Thoracic aorta (tissue), 2 donors: ENCODE data around the gene SSBP3. TPM values are rescaled to one million over a fixed set of nuclear protein-coding genes. Genes with fewer than 3 reads are reported as not detected.

ENCODE experiments used
- ATAC-seq: fragments of 150-250 bp; one replicate; pipeline ENCODE4 v1.8.0; 2017; ENCODE audit warnings: low read depth; ENCODE audit not compliant: insufficient number of reproducible peaks, low FRiP score
- DNase-seq: peaks from one replicate; pipeline ENCODE4 v3.0.0-alpha.2; 2020; ENCODE audit warnings: low spot score
- H3K27ac ChIP-seq, 2 donors: fragments of 200-600 bp; sonication (generic); 1 replicate in 1 of 2; 2 replicates in 1 of 2; pipeline ENCODE4 v1.5.1; 2016; ENCODE audit warnings: mild to moderate bottlenecking in 2 of 2, moderate library complexity in 2 of 2
- H3K27me3 ChIP-seq: fragments of 200-600 bp; sonication (generic); replicated peaks from 2 replicates; pipeline ENCODE4 v1.6.0; 2016; ENCODE audit warnings: mild to moderate bottlenecking; ENCODE audit not compliant: insufficient read depth
- H3K36me3 ChIP-seq: fragments of 200-600 bp; sonication (generic); one replicate; pipeline ENCODE4 v1.5.1; 2016
- H3K4me1 ChIP-seq, 2 donors: fragments of 200-600 bp; sonication (generic); 1 replicate in 1 of 2; 2 replicates in 1 of 2; pipeline versions ENCODE4 v1.5.1 to v1.6.0; 2016; ENCODE audit warnings: low read depth in 2 of 2, mild to moderate bottlenecking in 1 of 2; ENCODE audit not compliant: control insufficient read depth in 1 of 2
- H3K4me3 ChIP-seq: fragments of 200-600 bp; sonication (generic); 2 replicates; pipeline ENCODE4 v1.5.1; 2016; ENCODE audit warnings: mild to moderate bottlenecking
- H3K9me3 ChIP-seq: fragments of 200-600 bp; sonication (generic); 2 replicates; pipeline ENCODE4 v1.5.1; 2016
- total RNA-seq, 2 donors: library from RNA; depleted of rRNA; stranded (reverse); fragments of >200 nt; gene quantifications; one replicate each; pipeline versions ENCODE4 v1.1.0 to v1.2.3, GENCODE V29; 2016
- TF ChIP-seq, protein P1 (sequence below): fragments of 200-600 bp; sonication (generic); IDR thresholded peaks from one replicate; pipeline ENCODE4 v1.5.1; 2019; ENCODE audit warnings: antibody characterized with exemption

SSBP3 gene
- total RNA-seq, 2 donors from 2014 or later: 33.4 to 87.1 TPM

DNA sequence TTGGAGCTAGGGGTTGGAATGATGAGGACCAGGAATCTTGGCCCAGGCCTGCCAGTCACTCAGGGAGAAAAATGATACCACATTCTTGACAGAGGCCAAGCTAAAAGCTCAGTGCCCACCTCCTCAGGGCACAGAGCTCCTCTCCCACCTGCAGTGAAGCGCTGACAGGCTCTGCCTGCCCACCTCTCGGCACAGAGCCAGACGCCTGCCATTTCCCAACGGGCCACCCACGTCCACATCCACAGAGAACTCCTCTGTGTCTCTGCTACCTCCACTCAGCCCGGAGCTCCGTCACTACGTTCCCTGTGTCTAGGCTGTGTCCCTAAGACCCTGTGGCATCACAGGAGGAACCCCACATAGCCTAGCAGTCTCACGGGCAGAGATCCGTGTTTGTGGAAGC is 145.4 kb downstream of the SSBP3 start:
- Histone ChIP-seq H3K9me3 (no peaks in the 10 kb centered on the region), H3K36me3 (peaks cover 4% of the 10 kb centered on the region), H3K4me1 (no peaks in the 10 kb centered on the region), H3K4me3 (no peak overlapping the region), H3K27me3 (no peaks in the 10 kb centered on the region), H3K27ac (no peak overlapping the region)
- ATAC-seq: no peak
- DNase-seq: no peak
- TF ChIP-seq, protein P1, sequence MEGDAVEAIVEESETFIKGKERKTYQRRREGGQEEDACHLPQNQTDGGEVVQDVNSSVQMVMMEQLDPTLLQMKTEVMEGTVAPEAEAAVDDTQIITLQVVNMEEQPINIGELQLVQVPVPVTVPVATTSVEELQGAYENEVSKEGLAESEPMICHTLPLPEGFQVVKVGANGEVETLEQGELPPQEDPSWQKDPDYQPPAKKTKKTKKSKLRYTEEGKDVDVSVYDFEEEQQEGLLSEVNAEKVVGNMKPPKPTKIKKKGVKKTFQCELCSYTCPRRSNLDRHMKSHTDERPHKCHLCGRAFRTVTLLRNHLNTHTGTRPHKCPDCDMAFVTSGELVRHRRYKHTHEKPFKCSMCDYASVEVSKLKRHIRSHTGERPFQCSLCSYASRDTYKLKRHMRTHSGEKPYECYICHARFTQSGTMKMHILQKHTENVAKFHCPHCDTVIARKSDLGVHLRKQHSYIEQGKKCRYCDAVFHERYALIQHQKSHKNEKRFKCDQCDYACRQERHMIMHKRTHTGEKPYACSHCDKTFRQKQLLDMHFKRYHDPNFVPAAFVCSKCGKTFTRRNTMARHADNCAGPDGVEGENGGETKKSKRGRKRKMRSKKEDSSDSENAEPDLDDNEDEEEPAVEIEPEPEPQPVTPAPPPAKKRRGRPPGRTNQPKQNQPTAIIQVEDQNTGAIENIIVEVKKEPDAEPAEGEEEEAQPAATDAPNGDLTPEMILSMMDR: no peak

DNA sequence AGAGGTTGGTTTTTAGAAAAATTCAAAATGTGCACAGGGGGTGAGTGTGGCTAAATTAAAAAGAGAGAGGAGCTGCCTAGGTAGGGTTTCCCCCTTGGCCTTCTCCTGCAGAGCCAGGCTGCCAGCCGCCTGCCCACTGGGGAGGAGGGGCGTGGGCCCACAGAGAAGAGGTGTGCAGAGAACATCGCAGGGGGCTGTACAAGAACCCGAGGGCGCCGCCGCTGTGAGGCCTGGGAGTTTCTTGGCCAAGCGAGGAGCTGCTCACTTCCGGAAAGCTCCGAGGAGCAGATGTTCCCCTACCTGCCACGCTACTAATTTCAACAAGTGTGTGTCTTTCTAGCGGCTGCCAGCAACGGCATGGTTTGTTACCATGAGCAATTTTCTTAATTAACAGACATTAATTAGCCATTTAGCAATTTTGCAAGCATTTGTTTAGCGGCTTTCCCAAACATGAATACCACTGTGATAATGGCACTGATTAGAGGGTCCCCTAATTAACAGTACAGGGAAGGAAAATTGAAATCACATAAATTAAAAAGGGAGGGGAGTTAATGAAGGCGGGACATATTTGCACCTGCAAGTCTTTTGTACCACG is 146.6 kb downstream of the SSBP3 start:
- no peak for ATAC-seq
- Histone ChIP-seq H3K4me1 (no peaks in the 10 kb centered on the region), H3K36me3 (peaks cover 4% of the 10 kb centered on the region), H3K27ac (no peak overlapping the region), H3K27me3 (no peaks in the 10 kb centered on the region), H3K9me3 (no peaks in the 10 kb centered on the region), H3K4me3 (no peak overlapping the region)
- DNase-seq: no peak
- TF ChIP-seq, protein P1: no peak

DNA sequence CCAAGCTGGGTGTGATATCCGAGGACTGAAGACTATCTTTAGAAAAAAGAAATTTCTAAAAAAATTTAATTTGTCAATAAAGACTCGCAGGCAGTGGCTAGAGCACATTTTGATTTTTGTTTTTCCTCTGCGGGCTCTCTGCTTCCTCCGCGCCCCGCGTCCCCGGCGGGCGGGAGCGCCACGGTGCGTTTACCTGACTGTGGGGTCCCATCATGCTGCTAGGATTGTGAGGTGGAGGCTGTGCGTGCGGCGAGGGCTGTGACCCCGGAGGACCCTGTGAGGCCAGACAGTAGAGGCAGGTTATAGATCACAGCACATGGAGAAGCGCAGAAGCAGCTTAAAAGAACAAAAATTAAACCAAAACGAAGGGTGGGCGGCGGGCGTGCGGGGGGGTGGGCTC is 148.3 kb downstream of the SSBP3 start:
- H3K4me1 ChIP-seq: no peaks in the 10 kb centered on the region
- H3K27ac ChIP-seq: no peak overlapping the region
- H3K9me3 ChIP-seq: no peaks in the 10 kb centered on the region
- no peak for ATAC-seq
- no peak for DNase-seq
- TF ChIP-seq, protein P1: no peak
- H3K27me3 ChIP-seq: no peaks in the 10 kb centered on the region
- H3K4me3 ChIP-seq: no peak overlapping the region
- H3K36me3 ChIP-seq: peaks cover 4% of the 10 kb centered on the region

DNA sequence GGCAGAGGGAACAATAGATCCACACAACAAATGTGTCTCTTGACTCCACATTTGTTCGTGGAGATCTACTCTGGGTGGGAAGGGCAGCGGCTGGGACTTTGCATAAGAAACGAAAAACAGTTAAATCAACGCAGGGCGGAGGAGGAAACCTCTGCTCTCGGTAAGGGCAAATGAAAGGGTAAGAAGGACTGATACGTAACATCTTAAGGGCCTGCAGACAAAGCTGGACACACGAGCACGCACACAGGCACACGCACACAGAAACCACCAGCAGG is 148.9 kb downstream of the SSBP3 start:
- no peak overlapping the region for H3K4me3 ChIP-seq
- no peaks in the 10 kb centered on the region for H3K4me1 ChIP-seq
- H3K27ac ChIP-seq: no peak overlapping the region
- H3K36me3 ChIP-seq: peaks cover 4% of the 10 kb centered on the region
- H3K9me3 ChIP-seq: no peaks in the 10 kb centered on the region
- H3K27me3 ChIP-seq: no peaks in the 10 kb centered on the region
- DNase-seq (no peak), ATAC-seq (no peak)
- TF ChIP-seq, protein P1: no peak

DNA sequence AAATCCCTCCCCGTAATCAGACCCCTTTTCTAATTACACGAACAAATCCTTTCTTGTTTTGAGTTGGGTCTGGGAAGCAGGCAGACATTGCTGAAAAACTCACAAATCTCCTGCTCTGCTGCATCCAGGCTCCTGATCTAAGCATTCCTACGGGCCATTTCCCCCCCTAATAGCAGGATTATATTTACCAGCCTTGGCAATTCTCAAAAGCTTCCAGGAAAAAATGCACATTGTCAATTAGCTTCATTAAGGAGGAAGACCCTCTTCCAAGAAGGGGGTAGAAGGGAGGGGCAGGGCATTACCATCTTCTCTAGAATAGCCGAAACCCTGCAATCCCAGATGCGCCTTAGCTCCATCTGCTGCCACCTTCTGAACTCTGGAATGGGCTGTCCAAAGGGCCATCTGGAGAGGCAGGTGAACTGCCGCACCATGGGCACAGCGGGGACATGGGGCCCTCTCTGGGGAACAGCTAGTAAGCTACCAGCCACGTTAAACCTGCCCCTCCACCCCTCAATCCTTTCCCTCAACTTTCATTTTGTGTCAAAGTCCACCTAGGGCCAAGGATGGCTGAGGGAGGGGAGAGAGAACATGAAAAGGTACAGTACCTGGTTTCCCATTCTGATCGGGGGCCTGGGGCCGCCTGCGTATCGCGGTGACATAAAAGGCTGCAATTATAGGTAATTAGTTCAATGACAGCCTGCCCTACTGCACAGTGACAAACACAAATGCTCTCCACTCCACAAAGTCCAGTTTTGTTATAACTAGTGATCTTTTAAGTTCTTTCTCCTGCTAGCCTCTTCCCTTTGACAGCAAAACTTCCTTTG is 149.5 kb downstream of the SSBP3 start:
- Histone ChIP-seq H3K27me3 (no peaks in the 10 kb centered on the region), H3K4me1 (no peaks in the 10 kb centered on the region), H3K27ac (no peak overlapping the region), H3K9me3 (no peaks in the 10 kb centered on the region), H3K36me3 (peaks cover 4% of the 10 kb centered on the region), H3K4me3 (no peak overlapping the region)
- no peak for ATAC-seq
- TF ChIP-seq, protein P1: no peak
- DNase-seq: no peak
